ENCODE data around the gene MAP2.

GRCh38 chr2:209463226-209463625 is 39.4 kb downstream of the MAP2 start:
- no peak for TF ChIP-seq CTCF (IDR thresholded peaks at IDR 0.05)
- TF ChIP-seq POLR2A (IDR thresholded peaks at IDR 0.05), result no peak
